Esophagus squamous epithelium (tissue), 5 donors: ENCODE data around the gene RNF103. TPM values are rescaled to one million over a fixed set of nuclear protein-coding genes. Genes with fewer than 3 reads are reported as not detected.
A peak's percentile ranks its signal among the peaks of the same experiment; 100 is the strongest.

Experiments used
- DNase-seq: peaks from one replicate; lab custom pipeline; 2025; lab: John Stamatoyannopoulos, UW
- H3K27ac ChIP-seq, 4 donors: fragments of 200-600 bp; sonication (generic); one replicate each; pipeline ENCODE4 v1.5.1; 2016 to 2019; ENCODE audit warnings: mild to moderate bottlenecking in 1 of 4
- H3K27me3 ChIP-seq, 4 donors: fragments of 200-600 bp; sonication (generic); 1 replicate in 3 of 4; 2 replicates in 1 of 4; pipeline versions ENCODE4 v1.5.1 to v1.6.0; 2017 to 2021; ENCODE audit warnings: antibody characterized with exemption in 1 of 4
- H3K36me3 ChIP-seq, 3 donors: fragments of 200-600 bp; sonication (generic); one replicate each; pipeline ENCODE4 v1.5.1; 2016 to 2019
- H3K4me1 ChIP-seq, 3 donors: fragments of 200-600 bp; sonication (generic); one replicate each; pipeline ENCODE4 v1.5.1; 2017 to 2019
- H3K4me3 ChIP-seq, 4 donors: fragments of 200-600 bp; sonication (generic); 1 replicate in 3 of 4; 2 replicates in 1 of 4; pipeline ENCODE4 v1.5.1; 2016 to 2019; ENCODE audit warnings: mild to moderate bottlenecking in 2 of 4, moderate library complexity in 1 of 4
- H3K9me3 ChIP-seq, 3 donors: fragments of 200-600 bp; sonication (generic); one replicate each; pipeline ENCODE4 v1.5.1; 2016 to 2019
- CTCF ChIP-seq, 6 experiments: fragments of 450-650 bp in 4 of 6; fragments of 200-600 bp in 2 of 6; sonication (generic) in 2 of 6; IDR thresholded peaks; one replicate each; pipeline ENCODE4 v1.5.1; 2016 to 2019; ENCODE audit warnings: antibody characterized with exemption in 6 of 6, mild to moderate bottlenecking in 4 of 6, moderate library complexity in 4 of 6
- POLR2A ChIP-seq, 4 donors: fragments of 450-650 bp; IDR thresholded peaks; one replicate each; pipeline ENCODE4 v1.6.1; 2017; ENCODE audit warnings: antibody characterized with exemption in 4 of 4, mild to moderate bottlenecking in 4 of 4, moderate library complexity in 3 of 4
- WGBS, 2 donors: methylation state at CpG; one replicate each; pipeline ENCODE4 v1.1.5; 2018; 5-methylcytosine and 5-hydroxymethylcytosine counted together
- intact Hi-C: fragments of 100-400 bp; cut with DNase I; formaldehyde crosslinking; loops from one replicate; pipeline ENCODE4 v1.15.0; 2022
- total RNA-seq, 4 donors: library from RNA; depleted of rRNA; stranded (reverse); fragments of >200 nt; gene quantifications; one replicate each; pipeline ENCODE4 v1.1.0, GENCODE V29; 2016
- donor health status: DM: yes; HTN: yes; CAD: no.

Gene RNF103
- total RNA-seq, 4 donors from 2014 or later: 15.6 to 28.8 (median 18.8) TPM

DNA sequence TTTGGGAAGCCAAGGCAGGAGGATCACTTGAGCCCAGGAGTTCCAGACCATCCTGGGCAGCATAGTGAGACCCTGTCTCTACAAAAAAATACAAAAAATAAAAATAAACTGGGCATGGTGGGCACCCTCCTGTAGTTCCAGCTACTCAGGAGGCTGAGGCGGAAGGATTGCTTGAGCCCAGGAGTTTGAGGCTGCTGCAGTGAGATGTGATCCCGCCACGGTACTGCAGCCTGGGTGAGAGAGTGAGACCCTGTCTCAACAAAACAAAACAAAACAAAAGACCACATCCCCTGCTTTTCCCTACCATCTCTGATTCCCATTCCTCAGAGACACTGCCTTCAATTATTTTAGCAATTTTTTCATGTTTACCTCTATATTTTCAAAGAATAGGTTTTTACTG is 3.9 kb upstream of the RNF103 start:
- H3K4me3 ChIP-seq: no peak overlapping the region
- H3K27me3 ChIP-seq: no peaks in the 10 kb centered on the region
- intact Hi-C loops: no loop called here
- H3K4me1 ChIP-seq: peaks cover 0 to 22% (median 3%) of the 10 kb centered on the region in 3 donors
- 96% methylated on average over 3 of the region's 3 CpGs for WGBS, 2 donors
- no peaks in the 10 kb centered on the region for H3K9me3 ChIP-seq
- no peak overlapping the region for H3K27ac ChIP-seq
- no peak for TF ChIP-seq POLR2A (IDR thresholded peaks at IDR 0.05)
- no peaks in the 10 kb centered on the region for H3K36me3 ChIP-seq
- DNase-seq: no peak

DNA sequence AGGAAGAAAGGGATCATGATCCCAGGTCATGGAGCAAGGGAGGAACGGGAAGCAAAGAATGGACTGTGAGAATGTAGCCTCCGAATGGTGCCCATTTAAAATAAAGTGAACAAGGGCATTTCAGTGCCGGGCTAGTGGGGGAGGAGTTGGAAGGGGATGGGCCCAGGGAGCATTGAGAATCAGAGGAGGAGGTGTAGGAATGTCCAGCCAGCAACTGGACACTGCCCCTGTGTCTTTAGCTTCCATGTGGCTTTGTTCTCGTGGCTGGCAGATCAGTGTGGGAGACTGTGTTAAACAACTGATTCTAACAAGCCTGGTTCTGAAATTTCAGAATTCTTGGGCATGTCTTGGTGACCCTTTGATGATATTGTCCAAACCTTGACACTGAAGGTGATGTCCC is 1.4 kb upstream of the RNF103 start:
- no peak overlapping the region for H3K4me3 ChIP-seq
- DNase-seq: no peak
- 87 to 93% methylated on average over 4 of the region's 4 CpGs for WGBS, 2 donors
- H3K4me1 ChIP-seq: peaks cover under 1 to 19% (median 5%) of the 10 kb centered on the region in 3 donors
- no peaks in the 10 kb centered on the region for H3K9me3 ChIP-seq
- intact Hi-C loops: no loop called here
- H3K36me3 ChIP-seq: peaks cover 0 to 3% (median 0%) of the 10 kb centered on the region in 3 donors
- no peak overlapping the region for H3K27ac ChIP-seq
- TF ChIP-seq POLR2A (IDR thresholded peaks at IDR 0.05) (no peak), CTCF (IDR thresholded peaks at IDR 0.05) (no peak)
- no peaks in the 10 kb centered on the region for H3K27me3 ChIP-seq

GRCh38 chr2:86624267-86624547 is 542 bp upstream of the RNF103 start:
- no peak for DNase-seq
- H3K9me3 ChIP-seq: no peaks in the 10 kb centered on the region
- intact Hi-C loops: no loop called here
- no peaks in the 10 kb centered on the region for H3K27me3 ChIP-seq
- H3K36me3 ChIP-seq: peaks cover 0 to 11% (median 0%) of the 10 kb centered on the region in 3 donors
- 75 to 94% methylated on average over 5 to 6 of the region's 6 CpGs for WGBS, 2 donors
- TF ChIP-seq CTCF (IDR thresholded peaks at IDR 0.05) (no peak), POLR2A (IDR thresholded peaks at IDR 0.05) (no peak)
- H3K27ac ChIP-seq: peak overlapping the region; percentile 98 to 100 (median 99)
- H3K4me3 ChIP-seq: peak overlapping the region in 3 of 4 donors; percentile 73 to 89 (median 77)
- H3K4me1 ChIP-seq: peaks cover 3 to 28% (median 5%) of the 10 kb centered on the region in 3 donors

DNA sequence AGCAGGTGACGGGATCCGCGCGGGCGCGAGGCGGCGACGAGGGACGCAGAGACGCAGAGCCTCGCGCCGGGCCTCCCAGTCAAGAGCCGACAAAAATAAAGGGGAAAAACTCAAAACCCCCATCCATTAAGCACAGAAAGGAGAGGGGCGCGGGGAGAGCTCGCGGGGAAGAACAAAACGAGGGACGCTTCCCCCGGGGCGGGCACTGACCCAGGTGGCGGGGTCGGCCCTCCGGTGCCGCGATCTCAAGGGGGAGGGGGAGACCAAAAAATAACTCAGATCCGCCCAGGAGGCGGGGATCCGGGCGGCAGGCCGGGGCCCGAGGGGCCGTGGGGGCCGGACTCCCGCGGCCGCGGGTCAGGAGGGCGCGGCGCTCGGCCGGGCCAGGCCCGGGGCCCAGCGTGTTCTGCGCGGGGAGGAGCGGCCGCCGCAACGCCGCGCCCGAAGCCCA is 597 bp downstream of the RNF103 start:
- TF ChIP-seq POLR2A (IDR thresholded peaks at IDR 0.05) (no peak), CTCF (IDR thresholded peaks at IDR 0.05) (no peak)
- WGBS, 2 donors: 0 to 1% methylated on average over 25 to 27 of the region's 56 CpGs

GRCh38 chr2:86622519-86623042 is 1.1 kb downstream of the RNF103 start:
- Histone ChIP-seq H3K4me1 (peaks cover 3 to 44% (median 5%) of the 10 kb centered on the region in 3 donors), H3K27me3 (no peaks in the 10 kb centered on the region), H3K36me3 (peaks cover 0 to 28% (median 0%) of the 10 kb centered on the region in 3 donors), H3K4me3 (peak overlapping the region; percentile 73 to 89 (median 83)), H3K27ac (peak overlapping the region; percentile 98 to 100 (median 99)), H3K9me3 (no peaks in the 10 kb centered on the region)
- TF ChIP-seq CTCF (IDR thresholded peaks at IDR 0.05): no peak
- no peak for TF ChIP-seq POLR2A (IDR thresholded peaks at IDR 0.05)
- intact Hi-C loops: no loop called here
- WGBS, 2 donors: 0 to 1% methylated on average over 15 to 23 of the region's 29 CpGs
- DNase-seq: peak; percentile 19

More for the DNA sequence above, 597 bp downstream of the RNF103 start:
- intact Hi-C loops: no loop called here
- Histone ChIP-seq H3K4me1 (peaks cover 3 to 39% (median 5%) of the 10 kb centered on the region in 3 donors), H3K9me3 (no peaks in the 10 kb centered on the region), H3K27ac (peak overlapping the region; percentile 98 to 100 (median 99)), H3K4me3 (peak overlapping the region; percentile 73 to 89 (median 83)), H3K27me3 (no peaks in the 10 kb centered on the region), H3K36me3 (peaks cover 0 to 23% (median 0%) of the 10 kb centered on the region in 3 donors)
- DNase-seq: no peak
